ENCODE data around the gene VWA8.
"Not testable (repeated sequence)": the region's sequence is repeated elsewhere in the genome, so short reads cannot be mapped to it uniquely, and the experiment has no call there.

The VWA8 gene

GRCh38 chr13:41649659-41650058 lies 311.2 kb downstream of the VWA8 start:
- no peak for DNase-seq (ENCODE audit: low spot score)
- FAIRE-seq: no peak

GRCh38 chr13:41648314-41648935 lies 312.5 kb downstream of the VWA8 start:
- DNase-seq (ENCODE audit: low spot score) (peak; percentile 44), FAIRE-seq (no peak)

DNA sequence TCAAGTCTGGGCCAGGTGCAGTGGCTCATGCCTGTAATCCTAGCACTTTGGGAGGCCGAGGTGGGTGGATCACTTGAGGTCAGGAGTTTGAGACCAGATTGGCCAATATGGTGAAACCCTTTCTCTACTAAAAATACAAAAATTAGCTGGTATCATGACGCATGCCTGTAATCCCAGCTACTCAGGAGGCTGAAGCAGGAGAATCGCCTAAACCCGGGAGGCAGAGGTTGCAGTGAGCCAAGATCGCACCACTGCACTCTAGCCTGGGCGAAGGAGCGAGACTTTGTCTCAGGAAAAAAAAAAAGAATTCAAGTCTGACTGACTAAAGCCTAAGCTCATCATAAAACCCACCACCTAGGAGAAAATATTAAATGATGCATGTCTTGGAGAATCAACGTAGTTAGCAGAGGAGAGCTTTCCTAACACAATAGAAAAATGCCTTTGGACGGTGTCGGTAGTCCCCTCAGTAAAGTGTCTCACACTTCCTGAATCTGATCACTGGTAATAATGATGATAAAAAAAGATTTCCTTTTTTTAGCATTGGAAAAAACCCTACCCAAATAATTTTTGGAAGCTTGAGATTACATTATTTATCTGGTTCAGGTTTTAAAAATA lies 313.1 kb downstream of the VWA8 start:
- DNase-seq (ENCODE audit: low spot score); FAIRE-seq: not testable (repeated sequence)

DNA sequence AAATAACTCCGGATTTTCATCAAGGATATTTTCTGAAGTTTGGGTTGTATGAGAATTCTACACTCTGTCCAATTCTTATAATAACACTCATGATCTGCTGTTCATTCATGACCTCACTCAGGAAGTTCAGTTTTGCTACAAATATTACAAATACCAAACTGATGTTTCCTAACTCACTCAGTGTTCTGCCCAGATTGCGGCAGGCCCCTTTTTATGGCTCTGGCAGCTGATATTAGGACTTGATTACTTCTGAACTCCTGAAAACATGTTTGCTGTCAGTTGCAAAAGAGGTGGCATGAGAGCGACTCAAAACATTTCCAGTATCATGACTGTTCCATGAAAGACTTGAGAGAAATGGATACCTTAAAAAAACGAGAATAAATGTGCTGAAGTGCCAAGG lies 315.6 kb downstream of the VWA8 start:
- DNase-seq (ENCODE audit: low spot score) (peak; percentile 31), FAIRE-seq (no peak)

DNA sequence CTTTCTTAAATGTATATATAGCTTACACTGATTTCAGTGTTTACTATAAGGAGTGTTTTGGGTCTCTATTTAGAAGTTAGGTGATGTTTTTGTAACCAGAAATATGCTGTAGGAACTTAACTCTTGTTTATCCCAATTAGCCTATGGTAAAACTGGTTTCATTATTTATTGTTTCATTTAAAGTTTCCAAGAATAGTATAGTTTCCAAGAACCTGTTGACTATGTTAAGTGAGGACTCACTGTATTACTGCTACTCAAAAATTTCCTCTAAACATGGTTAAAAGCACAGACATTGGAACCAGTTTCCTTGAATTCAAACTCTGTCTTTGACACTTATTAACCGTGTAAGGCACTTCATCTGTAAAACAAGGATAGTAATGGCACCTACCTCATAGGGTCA lies 316.2 kb downstream of the VWA8 start:
- FAIRE-seq (no peak), DNase-seq (ENCODE audit: low spot score) (no peak)

DNA sequence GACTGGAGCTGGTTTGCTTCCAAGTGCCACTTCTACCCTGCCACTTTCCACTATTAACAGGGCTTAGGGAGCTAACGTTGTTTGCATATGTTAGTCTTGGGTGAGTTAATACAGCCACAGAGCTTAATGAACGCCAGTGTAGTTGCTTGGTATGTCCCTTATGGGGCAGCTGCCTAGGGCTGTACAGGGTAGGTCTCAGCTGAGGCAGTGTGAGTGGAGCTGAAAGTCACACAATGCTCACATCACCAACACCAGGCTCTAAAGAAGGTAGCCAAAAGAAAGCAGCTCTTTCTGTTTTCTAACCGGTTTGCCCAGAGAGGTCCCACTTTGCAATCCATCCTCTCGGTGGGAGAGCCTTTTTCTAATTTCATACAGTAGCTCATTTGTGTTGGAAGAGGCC lies 317.4 kb downstream of the VWA8 start:
- no peak for FAIRE-seq
- no peak for DNase-seq (ENCODE audit: low spot score)

GRCh38 chr13:41641961-41642360 lies 318.9 kb downstream of the VWA8 start:
- no peak for FAIRE-seq
- DNase-seq (ENCODE audit: low spot score): no peak

- DNase-seq (ENCODE audit: low spot score) (no peak), FAIRE-seq (no peak)
Observed at GRCh38 chr13:41641429-41641828, 319.5 kb downstream of the VWA8 start.

- FAIRE-seq: no peak
- no peak for DNase-seq (ENCODE audit: low spot score)
Observed at GRCh38 chr13:41639955-41640780, 320.7 kb downstream of the VWA8 start.

DNA sequence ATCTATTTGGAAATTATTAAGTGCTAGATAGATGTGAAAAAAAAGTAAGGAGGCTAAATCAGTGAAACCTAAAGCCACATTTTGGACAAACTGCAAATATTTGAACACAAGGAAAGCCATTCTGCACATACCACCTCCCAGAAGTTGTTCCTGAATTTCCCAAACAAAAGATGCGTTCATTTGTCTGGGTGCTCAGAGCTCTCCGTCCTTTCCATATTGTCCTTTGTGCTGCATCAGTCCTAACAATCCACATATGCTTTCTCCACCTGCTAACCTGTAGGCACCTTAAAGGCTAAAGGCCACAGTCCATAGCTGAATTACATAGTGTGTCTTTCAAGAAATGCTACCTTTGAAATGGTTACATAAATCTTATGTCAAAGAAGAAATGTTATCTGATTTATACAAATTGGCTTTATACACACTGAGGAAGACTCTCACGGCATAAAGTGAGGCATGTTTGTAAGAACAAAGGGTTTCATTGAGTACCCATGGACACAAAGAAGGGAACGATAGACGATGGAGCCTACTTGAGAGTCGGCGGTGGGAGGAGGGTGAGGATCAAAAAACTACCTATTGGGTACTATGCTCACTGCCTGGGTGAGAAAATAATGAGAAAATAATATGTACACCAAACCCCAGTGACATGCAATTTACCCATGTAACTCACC lies 321.5 kb downstream of the VWA8 start:
- FAIRE-seq: no peak

DNA sequence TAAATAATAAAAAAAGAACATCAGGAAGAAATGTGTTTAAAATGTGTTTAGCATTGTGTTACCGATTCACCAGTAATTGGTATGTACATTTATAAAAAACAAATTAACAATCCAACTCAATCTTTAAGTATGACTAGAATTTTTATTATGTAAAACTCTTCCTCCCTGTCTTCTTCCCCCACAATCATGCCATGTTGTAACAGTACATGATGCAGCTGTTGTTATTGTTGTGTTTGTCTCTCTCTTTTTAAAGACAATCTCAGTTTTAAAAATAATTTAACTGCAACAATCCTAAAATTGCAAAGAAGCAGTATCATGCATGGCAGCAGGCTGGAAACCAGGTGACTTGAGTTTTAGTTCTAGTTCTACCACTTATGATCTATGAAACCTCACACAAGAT lies 323.3 kb downstream of the VWA8 start:
- FAIRE-seq (no peak), DNase-seq (ENCODE audit: low spot score) (no peak)

More for the DNA sequence above, 321.5 kb downstream of the VWA8 start:
- DNase-seq (ENCODE audit: low spot score): no peak

- not testable (repeated sequence) for DNase-seq (ENCODE audit: low spot score); FAIRE-seq
Observed at GRCh38 chr13:41637032-41637431, 323.9 kb downstream of the VWA8 start.

DNA sequence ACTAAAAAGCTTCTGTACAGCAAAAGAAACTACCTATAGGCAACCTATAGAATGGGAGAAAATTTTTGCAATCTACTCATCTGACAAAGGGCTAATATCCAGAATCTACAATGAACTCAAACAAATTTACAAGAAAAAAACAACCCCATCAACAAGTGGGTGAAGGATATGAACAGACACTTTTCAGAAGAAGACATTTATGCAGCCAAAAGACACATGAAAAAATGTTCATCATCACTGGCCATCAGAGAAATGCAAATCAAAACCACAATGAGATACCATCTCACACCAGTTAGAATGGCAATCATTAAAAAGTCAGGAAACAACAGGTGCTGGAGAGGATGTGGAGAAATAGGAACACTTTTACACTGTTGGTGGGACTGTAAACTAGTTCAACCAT lies 324.3 kb downstream of the VWA8 start:
- FAIRE-seq; DNase-seq (ENCODE audit: low spot score): not testable (repeated sequence)

- FAIRE-seq (no peak), DNase-seq (ENCODE audit: low spot score) (no peak)
Observed at GRCh38 chr13:41634407-41634806, 326.5 kb downstream of the VWA8 start.

DNA sequence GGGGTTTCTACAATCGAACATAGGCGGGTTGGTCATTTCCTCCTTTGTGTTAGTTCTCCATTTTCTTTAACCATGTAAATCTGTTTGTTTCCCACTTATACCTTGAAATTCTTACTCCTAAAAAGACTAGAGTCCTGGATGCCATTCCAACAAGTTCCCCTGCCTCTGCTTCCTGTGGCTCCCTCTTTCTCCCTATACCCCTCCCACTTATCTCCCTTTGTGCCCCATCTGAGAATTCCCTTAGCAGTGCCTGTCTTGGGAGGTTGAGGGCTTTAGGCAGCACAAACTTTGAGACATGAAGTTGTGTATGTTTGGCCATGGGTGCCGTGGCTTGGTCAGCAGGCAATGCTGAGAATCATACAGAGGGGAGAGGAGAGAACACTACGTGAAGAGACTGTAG lies 327.1 kb downstream of the VWA8 start:
- FAIRE-seq (no peak), DNase-seq (ENCODE audit: low spot score) (no peak)

DNA sequence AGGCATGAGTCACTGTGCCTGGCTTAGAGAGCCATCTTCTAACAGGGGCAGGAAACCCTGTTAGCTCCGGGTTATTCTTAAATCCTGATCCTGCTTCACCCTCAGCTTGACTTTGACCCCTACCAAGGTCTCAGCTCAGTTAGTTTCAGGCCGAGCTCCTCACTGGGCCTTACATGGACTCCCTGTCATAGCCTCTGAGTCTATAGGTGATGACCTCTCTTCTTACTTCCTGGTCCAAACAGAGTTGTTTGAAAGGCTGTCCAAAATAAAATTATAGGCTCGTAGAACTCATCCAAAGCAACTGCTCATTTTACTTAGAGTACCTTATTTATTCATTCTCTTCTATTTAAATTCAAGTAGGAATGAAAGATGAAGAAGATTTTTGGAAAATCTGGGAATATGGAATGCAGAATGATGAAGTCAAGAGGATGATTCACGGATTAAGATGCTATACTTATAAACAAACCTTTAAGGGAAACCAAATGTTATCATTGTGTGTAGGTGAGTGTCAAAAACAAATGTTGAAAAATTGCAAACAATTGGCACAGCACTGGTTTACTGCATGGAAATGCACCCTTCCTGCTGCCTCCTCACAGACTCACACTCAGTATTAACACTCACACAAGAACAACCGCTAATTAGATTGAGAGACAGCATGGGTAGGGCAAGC lies 329.5 kb downstream of the VWA8 start:
- DNase-seq (ENCODE audit: low spot score) (no peak), FAIRE-seq (no peak)

DNA sequence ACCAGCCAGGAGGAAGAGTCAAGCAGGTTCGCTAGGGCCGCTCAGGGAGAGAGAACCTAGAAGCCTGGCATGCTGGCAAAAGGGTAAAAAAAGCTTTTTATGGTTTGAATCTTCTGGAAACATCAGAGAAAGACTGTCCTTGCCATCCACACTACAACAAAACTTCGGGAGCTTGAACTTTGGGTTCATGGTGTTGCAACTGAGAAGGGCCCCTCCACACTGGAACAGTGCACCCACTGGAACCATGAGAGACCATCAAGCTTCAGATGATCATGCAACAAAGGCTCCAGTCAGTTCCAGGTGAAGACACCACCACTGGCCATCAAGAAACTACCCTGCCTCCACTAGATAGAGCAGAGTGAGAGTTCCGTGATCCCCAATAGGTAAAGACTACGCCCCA lies 333.5 kb downstream of the VWA8 start:
- no peak for FAIRE-seq
- DNase-seq (ENCODE audit: low spot score): no peak

GRCh38 chr13:41624041-41624440 lies 336.9 kb downstream of the VWA8 start:
- DNase-seq (ENCODE audit: low spot score) (no peak), FAIRE-seq (no peak)

DNA sequence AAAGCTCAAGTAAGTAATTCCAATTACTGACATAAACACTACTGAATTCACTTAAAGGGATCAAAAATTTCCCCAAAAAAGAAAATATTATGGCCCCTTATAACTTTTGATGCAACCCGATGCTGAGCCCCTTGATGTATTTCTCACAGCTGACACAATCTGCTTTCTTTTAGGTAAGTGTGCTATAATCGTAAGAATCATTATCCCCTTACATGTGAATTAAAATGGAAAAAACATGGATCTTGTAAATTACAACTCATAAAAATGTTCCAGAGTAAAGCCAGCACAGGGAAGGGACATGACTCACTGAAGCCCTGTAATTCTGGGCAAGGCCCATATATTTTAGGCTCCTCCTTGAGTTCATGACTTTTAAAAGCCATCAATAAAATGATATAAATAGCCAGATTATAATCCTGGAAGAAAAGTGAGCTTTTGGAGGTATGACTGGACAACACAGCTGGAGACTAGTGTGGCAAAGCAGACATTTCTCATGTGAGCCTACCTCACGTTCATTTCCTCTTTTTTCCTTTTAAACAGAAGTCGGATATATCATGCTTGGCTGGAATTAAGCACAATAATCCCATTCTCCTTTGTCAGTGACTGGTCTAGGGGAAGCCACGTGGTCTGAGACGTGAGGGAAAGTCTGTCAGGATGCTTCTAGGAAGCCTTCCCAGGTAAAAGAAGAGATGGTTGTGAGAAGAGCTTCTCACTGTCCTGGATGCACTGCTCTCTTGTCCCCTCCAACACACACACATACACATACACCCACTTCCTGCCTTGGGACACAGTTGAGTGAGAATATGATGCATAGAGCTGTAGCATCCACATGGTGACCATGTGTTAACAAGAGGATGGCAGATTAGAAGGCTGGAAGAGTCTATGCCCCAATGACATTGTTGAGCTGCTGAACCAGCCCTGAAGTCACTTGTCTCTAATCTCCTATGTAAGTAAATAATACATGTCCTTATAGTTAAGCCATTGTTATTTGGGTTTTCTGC lies 338.2 kb downstream of the VWA8 start:
- FAIRE-seq (no peak), DNase-seq (ENCODE audit: low spot score) (no peak)

Measured in urothelium cell line (cell line).